GM18499 (cell line): ENCODE results near the gene HPN.
"Not testable (repeated sequence)": the region's sequence is repeated elsewhere in the genome, so short reads cannot be mapped to it uniquely, and the experiment has no call there.

Experiments
- ATAC-seq: cut with Tn5 transposase; IDR thresholded peaks from one replicate; pipeline ENCODE4 v1.9.1; 2021; ENCODE audit warnings: moderate number of reproducible peaks; ENCODE audit not compliant: insufficient read depth, unreplicated experiment

The HPN gene

GRCh38 chr19:35041548-35042055, at the start of gene HPN:
TSS of gene HPN (plus strand) at chr19:35041721. CDS start at chr19:35042507, 786 bp downstream.
- ATAC-seq: no peak

GRCh38 chr19:34992582-34992981, 48.9 kb upstream of the HPN start:
- not testable (repeated sequence) for ATAC-seq

- no peak for ATAC-seq
These were observed 47.3 kb upstream of the HPN start for GRCh38 chr19:34994286-34994642.

GRCh38 chr19:34994643-34995541, 46.6 kb upstream of the HPN start:
- no peak for ATAC-seq

GRCh38 chr19:34995551-34995950, 46.0 kb upstream of the HPN start:
- no peak for ATAC-seq

GRCh38 chr19:34997071-34997617, 44.4 kb upstream of the HPN start:
- ATAC-seq: no peak

GRCh38 chr19:34998224-34998623, 43.3 kb upstream of the HPN start:
- not testable (repeated sequence) for ATAC-seq

- ATAC-seq: no peak
These were observed 42.6 kb upstream of the HPN start for GRCh38 chr19:34998777-34999497.

- ATAC-seq: no peak
These were observed 41.8 kb upstream of the HPN start, which contains the start of gene GRAMD1A for GRCh38 chr19:34999498-35000337. TSS of gene GRAMD1A (plus strand) at chr19:35000323. CDS start at chr19:35000479, 156 bp downstream.

GRCh38 chr19:35000338-35000646, 41.2 kb upstream of the HPN start:
- ATAC-seq: no peak

- ATAC-seq: no peak
These were observed 40.6 kb upstream of the HPN start for GRCh38 chr19:35000647-35001501.

GRCh38 chr19:35002037-35002535, 39.4 kb upstream of the HPN start:
- no peak for ATAC-seq

GRCh38 chr19:35004517-35005255, 36.8 kb upstream of the HPN start:
- no peak for ATAC-seq

- ATAC-seq: no peak
These were observed 36.1 kb upstream of the HPN start for GRCh38 chr19:35005256-35005977.

GRCh38 chr19:35006007-35006341, 35.5 kb upstream of the HPN start:
- ATAC-seq: not testable (repeated sequence)

GRCh38 chr19:35006342-35006998, 35.1 kb upstream of the HPN start:
- ATAC-seq: no peak

GRCh38 chr19:35006999-35007365, 34.5 kb upstream of the HPN start:
- ATAC-seq: no peak
